ENCODE data around the gene HM13.
"Not testable (repeated sequence)": the region's sequence is repeated elsewhere in the genome, so short reads cannot be mapped to it uniquely, and the experiment has no call there.

Gene HM13

DNA sequence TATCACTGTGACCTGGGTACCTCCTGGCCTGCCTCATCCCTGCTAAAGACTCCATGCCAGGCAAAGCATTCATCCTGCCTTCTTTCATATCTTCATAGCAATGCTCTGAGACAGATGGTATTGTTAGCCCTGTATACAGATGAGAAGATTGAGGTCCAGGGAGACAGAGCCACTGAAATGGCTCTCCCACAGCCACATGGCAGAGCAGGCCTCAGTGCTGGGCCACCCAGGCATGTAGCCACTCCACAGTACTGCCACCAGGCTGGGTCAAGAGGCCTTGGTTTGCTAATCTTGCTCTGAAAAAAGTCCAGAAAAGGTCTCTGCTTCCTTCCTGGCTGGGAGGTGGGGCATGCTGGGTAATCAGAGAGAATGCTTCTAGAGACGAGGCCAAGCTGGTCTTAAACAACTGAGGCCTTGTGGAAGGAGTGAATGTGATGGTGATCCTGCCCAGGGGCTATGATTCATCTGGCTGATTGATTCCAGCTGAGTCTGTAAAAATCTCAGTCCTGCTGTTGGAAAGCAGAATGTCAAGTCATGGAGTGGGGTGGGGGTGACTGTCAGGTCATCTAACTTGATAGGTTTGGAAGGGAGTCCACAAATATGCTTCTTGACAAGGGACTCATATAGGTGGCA, 29.8 kb downstream of the HM13 start:
- DNase-seq, result no peak

DNA sequence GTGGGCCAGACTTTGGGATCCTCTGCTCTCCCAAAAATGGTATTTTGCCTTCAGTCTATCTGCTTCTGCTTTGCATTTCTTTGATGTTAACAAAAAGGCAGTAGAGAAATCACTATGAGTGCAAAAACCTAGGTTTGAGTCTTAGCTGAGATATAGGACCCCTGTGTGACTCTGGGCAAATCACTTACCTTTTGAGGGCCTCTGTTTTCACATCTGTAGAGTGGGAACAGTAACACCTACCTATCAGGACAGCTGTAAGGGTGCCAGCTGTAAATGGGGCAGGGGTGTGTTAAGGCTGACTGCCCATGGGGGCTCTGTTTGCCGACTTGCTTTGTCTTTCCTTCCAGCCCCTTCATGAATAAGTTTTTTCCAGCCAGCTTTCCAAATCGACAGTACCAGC, 30.4 kb downstream of the HM13 start:
- DNase-seq, result no peak

GRCh38 chr20:31545621-31546040, 31.4 kb downstream of the HM13 start:
- not testable (repeated sequence) for DNase-seq

DNA sequence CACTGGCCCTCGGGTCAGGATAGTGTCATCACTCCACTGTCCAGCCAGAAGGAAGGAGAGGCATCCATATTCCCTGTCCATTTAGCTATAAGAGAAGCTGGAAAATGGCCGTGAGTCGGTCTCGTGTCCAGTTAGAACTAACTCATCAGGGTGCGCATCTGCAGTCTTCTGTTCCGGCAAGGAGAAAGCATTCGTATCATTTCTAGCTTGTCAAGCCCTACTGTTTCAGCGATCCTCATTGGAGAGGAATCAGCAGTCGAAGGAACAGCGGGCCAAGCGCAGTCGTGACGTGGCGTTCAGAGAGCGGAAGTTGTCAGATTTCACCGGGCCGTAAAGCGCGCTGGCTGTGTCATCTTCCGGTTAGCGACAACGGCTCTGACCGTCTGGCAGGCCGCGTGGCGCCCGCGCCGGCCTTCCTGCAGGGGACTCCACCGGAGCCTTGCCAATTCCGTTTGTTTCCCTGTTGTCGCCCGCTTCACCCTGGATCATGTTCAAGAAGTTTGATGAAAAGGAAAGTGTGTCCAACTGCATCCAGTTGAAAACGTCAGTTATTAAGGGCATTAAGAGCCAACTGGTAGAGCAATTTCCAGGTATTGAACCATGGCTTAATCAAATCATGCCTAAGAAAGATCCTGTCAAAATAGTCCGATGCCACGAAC, 32.9 kb downstream of the HM13 start:
- peak; percentile 80 for DNase-seq

DNA sequence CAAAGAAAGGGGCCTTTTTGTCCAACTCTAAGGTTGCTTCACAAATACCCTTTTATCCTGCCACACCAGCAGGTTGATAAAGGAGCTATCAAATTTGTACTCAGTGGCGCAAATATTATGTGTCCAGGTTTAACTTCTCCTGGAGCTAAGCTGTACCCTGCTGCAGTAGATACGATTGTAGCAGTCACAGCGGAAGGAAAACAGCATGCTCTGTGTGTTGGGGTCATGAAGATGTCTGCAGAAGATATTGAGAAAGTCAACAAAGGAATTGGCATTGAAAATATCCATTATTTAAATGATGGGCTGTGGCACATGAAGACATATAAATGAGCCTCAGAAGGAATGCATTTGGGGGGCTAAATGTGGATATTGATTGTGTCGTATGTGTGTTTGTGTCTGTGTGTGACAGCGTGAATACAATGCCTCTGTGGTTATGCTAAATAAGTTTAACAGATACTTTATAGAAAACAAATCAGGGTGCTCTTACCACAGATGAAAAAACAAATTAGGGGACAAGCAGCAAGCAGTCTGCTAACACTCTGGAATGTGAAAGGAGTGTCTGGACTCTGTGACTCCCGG, 33.6 kb downstream of the HM13 start:
- no peak for DNase-seq

DNA sequence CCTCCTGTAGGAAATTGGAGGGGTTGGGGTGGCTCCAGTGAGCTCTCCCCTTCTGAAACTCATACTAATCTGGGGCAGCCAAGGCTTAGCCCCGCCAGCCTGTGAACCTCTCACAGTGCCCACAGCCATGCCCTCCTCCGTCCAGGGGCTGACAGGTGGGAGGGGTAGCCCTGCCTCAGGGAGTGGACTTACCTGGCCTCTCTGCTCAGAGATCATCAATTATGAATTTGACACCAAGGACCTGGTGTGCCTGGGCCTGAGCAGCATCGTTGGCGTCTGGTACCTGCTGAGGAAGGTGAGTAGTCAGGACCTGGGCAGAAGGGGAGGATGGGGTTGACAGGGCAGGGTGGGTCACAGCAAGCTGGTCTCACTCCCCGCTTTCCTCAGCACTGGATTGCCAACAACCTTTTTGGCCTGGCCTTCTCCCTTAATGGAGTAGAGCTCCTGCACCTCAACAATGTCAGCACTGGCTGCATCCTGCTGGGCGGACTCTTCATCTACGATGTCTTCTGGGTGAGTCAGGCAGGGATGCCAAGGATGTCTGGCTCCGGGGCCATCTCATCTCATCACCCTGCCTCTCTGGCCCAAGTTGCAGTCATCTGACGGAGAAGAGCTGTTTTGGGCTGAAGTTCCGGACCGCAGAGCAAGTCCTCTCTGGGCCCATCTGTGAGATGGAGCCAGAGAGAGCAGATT, 34.7 kb downstream of the HM13 start:
- no peak for DNase-seq

GRCh38 chr20:31549513-31549880, 35.3 kb downstream of the HM13 start:
- no peak for DNase-seq

GRCh38 chr20:31550099-31550498, 35.9 kb downstream of the HM13 start:
- no peak for DNase-seq

DNA sequence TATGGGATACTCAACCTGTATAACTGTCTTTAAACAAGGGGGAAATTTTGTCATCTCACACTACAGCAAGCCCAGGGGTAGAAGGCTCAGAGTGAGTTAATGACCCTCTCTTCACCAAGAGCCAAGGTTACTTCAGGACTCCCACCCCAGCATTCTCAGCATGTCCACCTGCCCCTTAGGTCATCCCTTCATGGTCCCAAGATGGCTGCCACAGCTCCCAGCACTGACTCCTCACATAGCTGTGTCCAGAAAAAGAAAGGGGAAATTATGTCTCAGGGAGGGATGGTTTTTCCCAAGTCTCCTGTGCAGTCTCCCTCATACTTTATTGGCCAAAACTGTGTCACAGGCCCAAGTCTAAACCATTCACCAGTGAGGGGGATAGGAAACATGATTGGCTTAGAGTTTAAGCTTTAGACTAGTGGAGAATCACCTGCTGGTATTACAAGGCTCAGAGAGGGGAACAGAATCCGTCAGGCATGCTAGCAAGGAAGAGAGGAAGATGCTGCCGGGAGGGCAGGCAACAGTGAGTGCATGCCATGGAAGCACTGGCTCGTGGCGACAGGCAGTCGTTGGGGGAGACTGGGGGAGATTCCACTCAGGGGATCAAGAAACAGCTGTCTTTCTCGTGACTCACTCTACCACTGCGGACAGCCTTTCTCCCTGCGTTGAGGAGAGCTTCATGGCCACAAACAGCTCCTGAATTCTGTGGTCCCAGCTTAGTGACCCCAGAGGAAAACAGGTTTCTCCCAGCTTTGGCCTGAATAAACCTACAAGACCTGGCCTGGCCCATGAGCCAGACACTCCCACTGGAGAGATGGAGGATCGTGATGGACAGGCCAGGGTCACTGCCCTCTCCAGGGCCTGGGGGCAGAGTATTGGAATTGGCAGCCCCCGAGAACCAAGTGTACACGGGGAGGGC, 37.2 kb downstream of the HM13 start:
- no peak for DNase-seq

GRCh38 chr20:31555203-31555775, 41.0 kb downstream of the HM13 start:
- DNase-seq, result peak; percentile 46

- no peak for DNase-seq
Measured at GRCh38 chr20:31559704-31560093, 45.5 kb downstream of the HM13 start.

GRCh38 chr20:31560094-31560745, 46.0 kb downstream of the HM13 start:
- peak; percentile 42 for DNase-seq

DNA sequence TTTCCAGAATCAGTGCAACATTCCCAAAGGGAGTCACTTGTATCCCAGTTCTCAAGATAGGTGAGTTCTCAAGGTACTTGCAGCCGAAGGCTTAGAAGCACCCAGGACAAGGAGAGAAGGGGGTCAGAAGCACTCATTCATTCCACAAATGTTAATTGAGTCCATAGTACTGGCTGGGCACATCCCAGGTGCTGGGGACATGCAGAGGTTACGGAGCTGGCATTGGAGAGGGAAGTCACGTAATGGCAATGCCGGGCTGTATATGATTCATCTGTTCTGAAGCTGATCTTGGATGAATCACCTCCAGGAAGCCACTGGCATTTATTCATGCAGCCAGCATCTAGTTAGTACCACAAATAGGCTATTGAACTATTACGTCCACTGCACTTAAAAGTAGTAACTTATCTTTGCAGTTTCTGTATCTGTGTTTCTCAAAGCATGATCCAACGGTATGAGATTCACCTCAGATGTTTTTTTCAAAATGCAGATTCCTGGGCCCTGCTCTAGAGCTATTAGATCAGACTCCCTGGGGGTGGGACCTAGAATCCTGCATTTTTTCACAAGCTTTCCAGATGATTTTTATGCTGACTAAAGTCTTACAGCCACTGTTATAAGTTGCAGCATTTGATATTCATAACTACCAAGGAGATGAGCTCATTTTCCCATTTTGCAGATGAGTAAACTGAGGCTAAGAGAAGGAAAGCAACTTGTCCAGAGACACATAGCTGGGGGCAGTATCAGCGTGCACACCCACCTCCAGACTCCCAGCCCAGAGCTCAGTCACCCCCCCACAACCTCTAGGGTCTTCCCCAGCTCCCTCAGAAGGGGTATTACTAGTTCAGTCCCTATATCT, 46.7 kb downstream of the HM13 start:
- no peak for DNase-seq

- DNase-seq, result no peak
Measured at GRCh38 chr20:31562241-31562640, 48.0 kb downstream of the HM13 start.

DNA sequence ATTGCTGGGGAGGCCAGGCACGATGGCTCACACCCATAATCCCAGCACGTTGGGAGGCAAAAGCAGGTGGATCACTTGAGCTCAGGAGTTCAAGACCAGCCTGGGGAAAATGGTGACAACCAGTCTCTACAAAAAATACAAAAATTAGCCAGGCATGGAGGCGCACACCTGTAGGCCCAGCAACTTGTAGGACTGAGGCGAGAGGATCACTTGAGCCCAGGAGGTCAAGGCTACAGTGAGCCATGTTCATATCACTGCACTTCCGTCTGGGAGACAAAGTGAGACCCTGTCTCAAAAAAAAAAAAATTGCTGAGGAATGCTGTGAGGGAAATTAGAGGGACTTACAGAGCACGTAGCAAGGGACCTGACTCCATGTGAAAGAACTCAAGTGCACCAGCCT, 50.0 kb downstream of the HM13 start:
- DNase-seq, result no peak

DNA sequence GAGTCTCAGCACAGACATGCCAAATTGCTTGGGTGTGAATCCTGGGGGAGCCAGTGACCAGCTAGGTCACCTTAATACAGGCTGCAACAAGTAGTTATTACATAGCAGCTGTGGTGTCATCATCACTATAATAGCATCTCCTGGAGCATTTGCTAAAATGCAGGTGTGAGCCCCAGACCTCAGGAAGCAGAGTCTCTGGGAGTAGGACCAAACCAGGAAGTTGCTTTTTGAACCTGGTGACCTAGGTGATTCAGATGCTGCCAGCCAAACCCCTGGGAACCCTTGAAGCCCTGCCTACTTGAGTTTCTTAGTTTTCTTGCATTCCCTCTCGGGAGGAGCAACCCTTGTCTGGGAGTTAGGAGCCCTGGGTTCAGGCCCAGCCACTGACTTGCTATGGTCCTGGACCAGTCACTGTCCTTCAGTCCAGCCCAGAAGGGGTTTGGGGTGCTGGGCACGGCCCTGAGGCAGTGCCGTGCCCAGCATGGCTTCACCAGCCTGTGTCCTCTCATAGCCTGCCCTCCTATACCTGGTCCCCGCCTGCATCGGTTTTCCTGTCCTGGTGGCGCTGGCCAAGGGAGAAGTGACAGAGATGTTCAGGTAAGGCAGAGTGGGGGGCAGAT, 51.6 kb downstream of the HM13 start:
- no peak for DNase-seq

GRCh38 chr20:31566319-31566657, 52.0 kb downstream of the HM13 start:
- DNase-seq, result no peak

- peak; percentile 80 for DNase-seq
Measured at GRCh38 chr20:31566658-31567379, 52.6 kb downstream of the HM13 start.

DNA sequence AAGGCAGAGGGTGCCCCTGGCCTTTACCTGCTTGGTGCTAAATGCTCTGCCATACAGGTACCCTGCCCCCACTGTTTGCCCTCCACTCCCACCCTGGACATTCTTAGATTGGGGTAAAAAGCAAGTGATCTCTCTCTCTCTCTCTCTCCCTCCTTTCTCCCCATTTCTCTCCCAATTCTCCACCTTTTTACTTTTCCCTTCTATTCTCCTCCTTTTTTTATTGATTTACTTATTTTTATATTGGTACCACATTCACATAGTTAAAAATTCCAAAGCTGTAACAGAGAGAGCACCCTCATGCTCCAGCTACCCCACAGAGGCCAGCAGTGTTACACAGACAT, 53.1 kb downstream of the HM13 start:
- no peak for DNase-seq

All from NCI-H2171 (cell line).